ENCODE results near the gene PUS7L.
"Not testable (repeated sequence)": the region's sequence is repeated elsewhere in the genome, so short reads cannot be mapped to it uniquely, and the experiment has no call there.

Gene PUS7L

DNA sequence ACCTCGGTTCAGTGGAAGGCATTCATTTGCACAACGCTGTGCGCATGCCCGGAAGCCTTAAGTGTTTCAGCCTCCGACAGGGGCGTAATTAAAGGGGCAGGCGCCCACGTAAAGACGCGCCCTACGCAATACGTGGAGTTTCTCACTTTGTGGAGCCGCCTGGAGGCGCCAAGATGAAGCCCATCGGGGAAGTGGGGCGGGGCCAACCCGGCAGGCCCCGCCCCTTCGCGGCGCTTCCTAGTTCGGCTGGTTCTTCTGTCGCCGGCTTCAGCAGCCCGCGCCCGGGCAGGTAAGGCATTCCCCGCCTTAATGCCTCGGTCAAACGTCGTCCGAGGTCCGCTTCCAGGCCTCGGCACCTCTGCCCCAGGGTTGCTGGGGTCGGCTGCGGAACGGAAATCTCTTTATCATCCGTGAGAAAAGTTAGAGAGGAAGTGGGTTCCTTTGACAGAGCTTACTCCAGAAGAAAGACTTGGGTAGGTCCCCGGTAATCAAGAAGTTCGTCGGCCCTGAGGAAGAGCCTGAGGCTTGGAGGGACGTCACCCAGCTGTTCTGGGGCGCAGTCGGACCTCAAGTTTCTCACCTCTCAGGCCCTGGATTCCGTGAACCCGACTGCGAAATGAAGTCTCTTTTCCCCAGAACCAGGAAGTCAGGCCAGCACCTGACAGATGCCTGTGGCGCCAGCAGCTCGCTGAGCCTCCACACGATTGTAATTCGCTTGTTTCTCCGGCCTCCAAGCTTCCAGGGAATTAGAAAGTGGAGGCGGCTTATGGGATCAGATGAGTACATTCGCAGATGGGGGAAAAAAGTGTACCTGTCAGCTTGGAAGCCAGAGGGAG, at the start of gene PUS7L, which contains the start of gene IRAK4:
Gene PUS7L, minus strand, starts transcription at position 63 of the 836 bp plus-strand sequence. CDS start 3,545 bp downstream, outside the sequence.
Gene IRAK4, plus strand, starts transcription at position 224 of the 836 bp plus-strand sequence. CDS start 9,161 bp downstream, outside the sequence.
- peak; percentile 96 for DNase-seq

DNA sequence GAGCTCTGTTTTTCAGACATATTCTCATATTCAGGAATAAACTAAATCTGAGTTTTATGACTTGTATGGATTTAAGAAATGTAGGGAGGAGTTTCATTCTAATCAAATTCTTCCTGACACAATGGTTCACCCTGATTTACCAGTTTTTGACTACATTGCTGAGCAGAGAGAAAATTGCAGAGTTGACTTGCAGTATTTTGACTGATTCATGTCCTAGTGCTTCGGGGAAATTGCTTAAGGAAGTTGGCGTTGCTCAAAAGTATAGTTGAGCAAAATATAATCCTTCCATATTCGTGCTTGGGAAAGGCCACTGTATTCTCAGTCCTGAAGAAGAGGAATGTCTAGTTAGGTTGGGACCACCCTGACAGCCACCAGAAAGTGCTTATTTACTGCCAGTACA, 48.8 kb upstream of the PUS7L start:
- DNase-seq = no peak

DNA sequence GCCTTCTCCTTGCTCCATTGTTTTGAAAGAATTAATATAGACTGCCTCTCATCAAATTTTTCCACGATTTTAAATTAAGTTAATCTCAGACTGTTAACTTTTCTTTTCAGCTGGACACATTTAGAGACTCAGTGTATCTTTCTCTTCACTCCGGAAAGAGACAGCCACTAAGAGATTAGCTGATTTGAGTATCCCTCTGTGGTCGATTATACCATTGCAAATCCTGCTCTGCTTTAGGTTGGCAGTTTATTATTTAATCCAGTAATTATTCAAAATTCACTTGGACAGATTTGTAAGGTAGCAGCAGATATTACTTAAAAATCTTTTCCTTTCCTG, 48.1 kb upstream of the PUS7L start:
- DNase-seq = no peak

- peak; percentile 91 for DNase-seq
These were observed 47.5 kb upstream of the PUS7L start, which contains the start of gene TWF1 for GRCh38 chr12:43805860-43806736. TSS of gene TWF1 (minus strand) at chr12:43806317. CDS start at chr12:43806245, 72 bp downstream.

DNA sequence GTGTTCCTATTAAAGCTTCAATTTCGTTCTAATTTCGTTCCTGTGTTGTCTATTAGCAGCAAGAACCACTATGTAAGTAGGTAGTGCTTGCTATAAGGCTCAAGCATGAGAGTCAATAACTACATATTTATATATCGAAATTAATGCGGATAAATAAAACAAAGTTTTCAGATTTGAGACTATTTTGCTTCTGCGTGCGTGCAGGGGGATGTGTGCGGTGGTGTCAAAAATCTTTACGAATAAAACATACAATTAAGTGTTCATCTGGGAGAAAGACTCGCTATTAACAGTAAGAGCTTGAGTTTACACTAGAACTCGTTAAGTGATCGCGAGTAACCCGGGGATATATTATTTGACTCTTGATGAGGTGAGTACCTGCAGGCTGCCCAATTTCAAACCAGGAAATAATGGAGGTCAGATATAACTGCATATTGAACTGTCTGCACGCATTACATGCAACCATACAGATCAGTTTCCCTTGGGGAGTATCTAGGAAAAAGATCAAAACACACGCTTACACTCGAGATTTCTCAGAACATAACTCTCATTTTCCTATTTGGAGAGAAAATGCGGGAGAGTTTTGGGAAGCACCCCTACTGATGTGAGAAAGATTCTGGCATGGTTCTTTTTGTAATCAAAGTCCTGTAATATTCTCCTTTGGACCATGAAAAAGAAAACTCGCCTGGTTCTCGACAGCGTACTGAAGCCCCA, 46.7 kb upstream of the PUS7L start:
- DNase-seq = no peak

GRCh38 chr12:43797561-43798217, 39.1 kb upstream of the PUS7L start:
- no peak for DNase-seq

- DNase-seq = no peak
These were observed 37.2 kb upstream of the PUS7L start for GRCh38 chr12:43795716-43796280.

GRCh38 chr12:43789941-43790340, 31.4 kb upstream of the PUS7L start:
- DNase-seq = no peak

DNA sequence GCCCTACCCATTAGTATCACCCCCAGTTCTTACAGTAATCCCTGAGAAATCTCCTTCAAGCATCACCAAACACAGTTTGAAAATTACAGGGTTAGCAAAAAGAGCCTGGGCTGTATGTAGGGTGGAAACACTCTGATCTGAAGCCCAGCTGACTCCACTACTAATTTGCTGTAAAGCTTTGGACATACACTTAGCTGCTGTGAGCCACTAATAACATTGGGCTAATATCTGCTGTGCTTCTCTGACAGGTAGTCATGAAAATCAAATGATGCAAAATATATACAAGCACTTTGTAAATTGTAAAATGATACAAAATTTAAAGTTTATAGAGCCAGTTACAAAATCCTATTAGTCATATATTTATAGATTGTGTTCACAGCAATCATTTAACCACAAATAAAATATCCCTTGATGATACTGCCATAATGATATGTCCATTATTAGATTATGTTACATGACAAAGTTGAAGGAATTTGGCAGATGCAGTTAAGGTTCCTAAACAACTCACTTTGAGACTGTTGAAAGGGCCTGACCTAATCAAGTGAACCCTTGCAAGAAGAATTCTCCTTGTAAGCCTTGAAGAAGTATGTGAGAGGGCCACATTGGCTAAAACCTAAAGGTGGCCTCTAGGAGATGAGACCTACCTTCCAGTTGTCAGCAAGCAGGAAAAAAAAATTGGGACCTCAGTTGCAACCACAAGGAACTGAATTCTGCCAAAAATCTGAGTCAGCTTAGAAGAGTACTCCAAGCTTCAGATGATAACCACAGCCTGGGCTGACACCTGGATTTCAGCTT, 28.5 kb upstream of the PUS7L start:
- DNase-seq = no peak

DNA sequence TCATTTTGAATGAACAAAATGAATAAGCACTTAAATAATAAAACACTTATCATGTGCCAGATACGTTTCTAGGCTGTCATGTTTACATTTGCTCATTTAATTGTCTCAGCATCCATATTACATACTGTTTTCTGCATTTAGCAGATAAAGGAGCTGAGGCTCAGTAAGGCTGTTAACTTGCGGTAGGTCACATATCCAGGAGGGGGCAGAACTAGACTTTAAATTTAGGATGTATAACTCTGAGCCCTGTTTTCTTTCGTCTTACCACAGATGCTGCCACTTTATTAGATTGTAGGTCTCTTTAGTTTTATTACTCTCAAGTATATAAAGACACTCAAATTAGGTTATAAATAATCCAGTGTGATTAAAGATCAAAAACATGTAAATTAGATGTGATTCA, 17.9 kb upstream of the PUS7L start:
- DNase-seq = no peak

DNA sequence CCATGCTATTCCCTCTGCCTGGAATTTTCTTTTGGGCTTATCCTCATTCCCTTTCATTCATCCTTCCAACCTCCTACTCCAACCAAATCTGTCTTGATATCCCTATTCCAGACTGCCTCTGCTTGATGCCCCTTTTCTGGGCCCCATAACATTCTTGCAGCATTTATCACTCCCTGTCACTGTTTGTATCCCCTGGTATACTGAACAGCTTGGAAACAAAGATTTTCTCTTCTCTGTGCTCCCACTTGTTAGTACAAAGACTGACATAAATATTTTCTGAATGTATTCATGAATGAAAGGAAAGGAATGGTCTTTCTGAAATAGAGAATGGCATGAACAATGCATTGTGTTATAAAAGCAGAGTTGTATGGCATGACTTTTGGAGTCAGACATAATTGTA, 7.7 kb upstream of the PUS7L start:
- no peak for DNase-seq

- DNase-seq = no peak
These were observed 5.9 kb upstream of the PUS7L start for GRCh38 chr12:43764528-43764927.

- no peak for DNase-seq
These were observed 5.2 kb upstream of the PUS7L start for GRCh38 chr12:43763769-43764168.

DNA sequence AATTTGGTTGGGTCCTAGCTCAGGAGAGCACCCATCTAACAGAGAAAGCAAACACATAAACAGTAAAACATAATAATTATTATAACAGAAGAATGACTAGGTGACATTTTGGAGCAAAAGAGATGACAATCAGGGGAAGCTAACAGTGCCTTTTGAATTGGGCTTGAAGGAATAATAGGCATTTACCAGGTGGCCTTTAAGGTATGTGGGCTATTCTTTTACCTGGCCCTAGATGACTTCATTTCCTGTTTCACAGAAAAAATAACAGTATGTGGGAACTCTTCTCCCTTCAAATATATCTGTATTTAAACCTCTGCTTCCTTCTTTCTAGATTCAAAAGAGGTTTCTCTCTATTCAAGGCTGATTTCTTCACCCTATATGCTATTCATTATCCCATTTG, 4.0 kb upstream of the PUS7L start:
- no peak for DNase-seq

DNA sequence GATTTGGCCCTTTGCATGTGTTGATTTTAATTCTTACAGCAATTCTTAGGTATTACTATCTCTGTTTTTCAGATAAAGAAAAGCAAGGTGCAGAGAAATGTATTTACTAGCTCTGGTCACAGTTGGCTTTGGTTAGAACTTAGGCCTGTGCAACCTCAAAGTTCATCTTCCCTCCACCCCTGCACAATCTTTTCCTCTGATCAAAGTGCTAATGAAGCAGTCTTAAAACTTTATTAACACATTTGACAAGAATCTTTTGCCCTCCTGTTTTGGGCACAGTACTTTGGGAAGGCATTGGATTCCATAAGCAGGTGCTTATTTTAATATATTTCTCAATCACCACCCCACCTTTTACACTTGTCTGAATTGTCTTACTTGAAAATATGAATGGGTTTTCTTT, 2.9 kb upstream of the PUS7L start:
- no peak for DNase-seq

DNA sequence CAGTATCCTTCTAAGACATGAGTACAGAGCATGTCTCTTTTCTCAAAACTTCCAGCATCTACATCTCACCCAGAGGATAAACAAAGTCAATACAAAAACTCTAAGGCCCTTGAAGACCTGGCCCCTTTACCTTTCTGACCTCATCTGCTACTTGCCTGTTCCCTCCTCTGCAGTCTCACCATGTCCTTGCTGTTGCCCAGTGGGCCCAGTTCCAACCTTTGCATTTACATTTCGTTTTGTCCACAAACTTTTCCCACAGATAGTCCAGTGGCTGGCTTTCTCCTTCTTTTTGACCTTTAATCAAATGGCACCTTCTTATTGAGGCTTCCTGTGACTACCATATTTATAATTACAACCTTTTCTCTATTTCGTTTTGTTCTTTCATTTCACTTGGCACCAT, 1.8 kb upstream of the PUS7L start:
- no peak for DNase-seq

DNA sequence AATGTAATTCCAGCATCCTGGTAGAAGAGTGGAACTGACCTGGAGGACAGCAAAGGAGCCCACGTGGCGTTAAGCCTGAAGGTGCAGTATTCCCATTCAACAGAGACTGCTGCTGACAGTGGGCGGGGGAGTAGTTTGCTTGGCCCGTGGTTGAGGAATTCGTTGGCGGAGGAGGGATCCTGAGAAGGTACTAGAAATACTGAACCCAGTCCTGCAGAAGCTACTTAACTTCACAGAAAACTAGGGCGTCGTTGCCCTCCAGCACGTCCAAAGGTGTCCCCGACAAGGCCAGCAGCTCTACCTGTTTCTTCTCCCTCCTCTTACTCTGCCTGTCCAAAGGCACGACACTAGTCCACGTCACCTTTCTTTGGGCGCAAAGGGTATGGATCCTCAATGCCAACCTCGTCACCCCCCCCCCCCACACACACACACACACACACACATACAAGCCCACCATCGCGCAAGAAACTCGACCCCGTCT, 303 bp downstream of the PUS7L start:
- no peak for DNase-seq

DNA sequence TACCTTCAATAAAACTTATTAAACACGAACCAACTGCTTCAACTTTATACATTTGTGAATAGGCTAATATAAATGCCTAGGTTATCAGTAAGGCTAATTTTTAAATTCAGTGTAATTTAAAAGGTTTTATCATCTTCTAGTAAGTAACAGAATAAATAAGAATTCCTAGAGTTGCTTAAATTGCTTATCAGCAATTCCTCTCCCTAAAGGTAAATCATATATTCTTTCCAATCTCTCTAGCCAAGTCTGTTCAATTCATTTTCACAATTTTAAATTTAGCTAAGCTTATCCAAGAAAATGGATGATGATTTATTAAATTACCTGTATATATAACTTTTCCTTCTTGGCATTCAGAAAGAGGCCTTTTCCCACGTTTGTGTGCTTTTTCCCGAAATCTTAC, 4.6 kb downstream of the PUS7L start:
- no peak for DNase-seq

DNA sequence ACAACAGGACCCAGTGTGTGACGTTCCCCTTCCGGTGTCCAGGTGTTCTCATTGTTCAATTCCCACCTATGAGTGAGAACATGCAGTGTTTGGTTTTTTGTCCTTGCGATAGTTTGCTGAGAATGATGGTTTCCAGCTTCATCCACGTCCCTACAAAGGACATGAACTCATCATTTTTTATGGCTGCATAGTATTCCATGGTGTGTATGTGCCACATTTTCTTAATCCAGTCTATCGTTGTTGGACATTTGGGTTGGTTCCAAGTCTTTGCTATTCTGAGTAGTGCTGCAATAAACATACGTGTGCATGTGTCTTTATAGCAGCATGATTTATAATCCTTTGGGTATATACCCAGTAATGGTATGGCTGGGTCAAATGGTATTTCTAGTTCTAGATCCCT, 7.2 kb downstream of the PUS7L start:
- not testable (repeated sequence) for DNase-seq

DNA sequence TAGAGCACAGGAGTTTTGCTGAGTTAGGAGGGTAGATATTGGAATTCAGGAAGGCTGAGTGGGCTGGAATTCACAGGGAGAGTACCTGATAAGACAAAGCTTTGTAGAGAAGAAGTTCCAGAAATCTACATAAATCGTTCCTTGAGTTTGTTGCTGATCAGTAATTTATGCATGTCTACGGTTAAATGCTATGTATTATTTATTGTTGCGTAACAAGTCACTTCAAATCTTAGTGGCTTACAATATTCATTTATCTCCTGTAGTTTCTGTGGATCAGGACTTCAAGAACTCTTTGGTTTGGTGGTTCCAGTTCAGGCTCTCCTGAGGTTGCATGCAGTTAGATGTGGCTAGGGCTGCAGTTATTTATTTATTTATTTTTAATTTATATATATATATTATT, 7.8 kb downstream of the PUS7L start:
- DNase-seq = no peak

DNA sequence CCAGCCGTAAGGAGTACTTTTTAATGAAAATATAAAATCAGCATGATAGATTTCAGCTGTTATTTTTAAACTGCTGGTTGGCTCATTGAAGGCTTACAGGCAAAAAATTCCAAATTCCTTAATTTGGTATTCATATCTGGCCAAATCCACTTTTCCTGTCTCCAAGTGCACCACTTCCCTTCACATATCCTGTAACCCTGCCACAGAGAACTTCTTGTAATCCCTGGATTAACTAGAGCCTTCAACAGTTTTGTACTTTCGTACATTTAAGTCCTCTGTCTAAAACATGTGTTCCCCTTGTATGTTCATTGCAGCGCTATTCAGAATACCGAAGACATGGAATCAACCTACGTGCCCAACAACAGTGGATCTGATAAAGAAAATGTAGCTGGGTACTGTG, 9.6 kb downstream of the PUS7L start:
- DNase-seq = no peak

Measured in activated CD4-positive, alpha-beta T cell treated with anti-CD3 and anti-CD28 coated beads for 48 hours (primary cell).